Prostate gland (tissue), 2 donors: Measurements from ENCODE around the gene PDE6A. TPM values are rescaled to one million over a fixed set of nuclear protein-coding genes. Genes with fewer than 3 reads are reported as not detected.

Experiments
- DNase-seq: peaks from one replicate; pipeline ENCODE4 v3.0.0-alpha.2; 2019; ENCODE audit warnings: low spot score
- H3K27ac ChIP-seq, 2 donors: fragments of 200-600 bp; sonication (generic); 2 replicates each; pipeline ENCODE4 v1.5.1; 2017 to 2019
- H3K27me3 ChIP-seq: fragments of 200-600 bp; sonication (generic); replicated peaks from 2 replicates; pipeline ENCODE4 v1.5.1; 2019; ENCODE audit not compliant: insufficient read depth
- H3K36me3 ChIP-seq, 2 donors: fragments of 200-600 bp; sonication (generic); 1 replicate in 1 of 2; 2 replicates in 1 of 2; pipeline versions ENCODE4 v1.5.1 to v1.8.1; 2017 to 2019
- H3K4me1 ChIP-seq: fragments of 200-600 bp; sonication (generic); replicated peaks from 2 replicates; pipeline ENCODE4 v1.5.1; 2019
- H3K4me3 ChIP-seq, 2 donors: fragments of 200-600 bp; sonication (generic); 2 replicates each; pipeline ENCODE4 v1.5.1; 2017 to 2019
- H3K9me3 ChIP-seq: fragments of 200-600 bp; sonication (generic); 2 replicates; pipeline ENCODE4 v1.5.1; 2017
- CTCF ChIP-seq, 4 experiments: fragments of 200-600 bp in 2 of 4; fragments of 450-650 bp in 2 of 4; sonication (generic) in 2 of 4; IDR thresholded peaks; 1 replicate in 3 of 4; 2 replicates in 1 of 4; pipeline ENCODE4 v1.5.1; 2016 to 2019; ENCODE audit warnings: antibody characterized with exemption in 4 of 4, mild to moderate bottlenecking in 2 of 4, moderate library complexity in 2 of 4
- POLR2A ChIP-seq: fragments of 450-650 bp; IDR thresholded peaks from one replicate; pipeline ENCODE4 v1.6.1; 2016; ENCODE audit warnings: antibody characterized with exemption, mild to moderate bottlenecking
- POLR2AphosphoS5 ChIP-seq: sonication (generic); formaldehyde crosslinking; IDR thresholded peaks from one replicate; pipeline ENCODE4 v1.6.1; 2017; ENCODE audit warnings: antibody characterized with exemption
- WGBS: methylation state at CpG from one replicate; pipeline ENCODE4 v1.1.5; 2018; 5-methylcytosine and 5-hydroxymethylcytosine counted together
- intact Hi-C: fragments of 100-400 bp; cut with DNase I; formaldehyde crosslinking; loops from one replicate; pipeline ENCODE4 v1.14.2; 2022
- total RNA-seq, 2 donors: library from RNA; depleted of rRNA; stranded (reverse); fragments of >200 nt; gene quantifications; one replicate each; pipeline ENCODE4 v1.1.0, GENCODE V29; 2016

PDE6A gene
- total RNA-seq, 2 donors from 2014 or later: 0.91 TPM; not detected in 1

- H3K4me3 ChIP-seq: no peak overlapping the region
- TF ChIP-seq CTCF (IDR thresholded peaks at IDR 0.05) (no peak), POLR2AphosphoS5 (no peak), POLR2A (no peak)
- H3K27ac ChIP-seq: no peak overlapping the region
- DNase-seq: no peak
- H3K9me3 ChIP-seq: no peaks in the 10 kb centered on the region
- no peaks in the 10 kb centered on the region for H3K36me3 ChIP-seq
- 88% methylated on average over 5 of the region's 5 CpGs for WGBS
- intact Hi-C loops: no loop called here
- H3K4me1 ChIP-seq: no peaks in the 10 kb centered on the region
- H3K27me3 ChIP-seq: no peaks in the 10 kb centered on the region
These were observed 122.3 kb downstream of the PDE6A start for GRCh38 chr5:149822301-149822700.

GRCh38 chr5:149820536-149821510 lies 123.8 kb downstream of the PDE6A start:
- WGBS: 88% methylated on average over 17 of the region's 17 CpGs
- H3K27ac ChIP-seq: no peak overlapping the region
- intact Hi-C loops: no loop called here

DNA sequence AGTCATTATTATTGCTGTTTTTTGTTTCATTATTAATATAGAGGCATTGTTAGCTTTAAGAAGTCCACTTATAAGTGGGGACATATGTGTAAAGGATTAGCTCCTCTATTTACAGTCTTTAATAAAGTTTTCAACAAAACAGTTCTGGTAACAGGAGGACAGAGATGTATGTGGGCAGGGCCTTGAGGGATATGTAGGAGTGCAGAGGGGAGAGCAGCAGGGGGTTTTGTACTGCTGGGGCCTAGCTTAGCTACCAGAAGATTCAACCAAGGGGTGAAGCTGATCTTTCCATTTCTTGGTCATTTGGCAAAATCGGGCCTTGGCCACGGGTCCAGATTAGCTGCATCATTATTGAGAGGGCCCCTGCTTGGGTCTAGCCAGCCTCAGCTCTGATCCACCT lies 124.6 kb downstream of the PDE6A start:
- DNase-seq: no peak
- intact Hi-C loops: no loop called here
- 96% methylated on average over 2 of the region's 2 CpGs for WGBS

More at GRCh38 chr5:149820536-149821510, 123.8 kb downstream of the PDE6A start:
- Histone ChIP-seq H3K36me3 (no peaks in the 10 kb centered on the region), H3K4me1 (no peaks in the 10 kb centered on the region), H3K27me3 (no peaks in the 10 kb centered on the region), H3K4me3 (no peak overlapping the region), H3K9me3 (no peaks in the 10 kb centered on the region)
- TF ChIP-seq POLR2A (no peak), CTCF (IDR thresholded peaks at IDR 0.05) (no peak), POLR2AphosphoS5 (no peak)
- DNase-seq: no peak

DNA sequence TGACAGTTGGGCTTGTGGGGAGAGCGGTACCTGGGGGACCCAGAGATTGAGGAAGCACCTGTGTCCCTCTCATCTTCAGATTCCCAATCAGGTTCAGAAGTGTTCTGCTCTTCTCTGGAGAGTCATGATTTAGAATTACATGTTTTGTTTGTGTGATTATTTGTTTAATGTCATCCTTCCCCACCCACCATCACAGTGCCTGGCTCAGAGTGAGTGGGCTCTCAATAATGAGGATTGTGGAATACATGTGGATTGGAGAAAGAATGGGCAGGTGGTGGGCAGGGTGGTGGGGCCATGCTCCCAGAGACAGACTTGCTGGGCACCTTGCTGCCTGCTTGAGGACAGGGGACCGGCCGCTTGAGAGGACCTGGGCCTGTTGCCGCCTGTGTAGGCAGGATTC lies 126.5 kb downstream of the PDE6A start:
- no peaks in the 10 kb centered on the region for H3K4me1 ChIP-seq
- 79% methylated on average over 4 of the region's 4 CpGs for WGBS
- H3K27ac ChIP-seq: no peak overlapping the region

More for the DNA sequence above, 124.6 kb downstream of the PDE6A start:
- no peak for TF ChIP-seq POLR2A
- TF ChIP-seq POLR2AphosphoS5: no peak
- no peak for TF ChIP-seq CTCF (IDR thresholded peaks at IDR 0.05)
- Histone ChIP-seq H3K4me3 (no peak overlapping the region), H3K9me3 (no peaks in the 10 kb centered on the region), H3K27ac (no peak overlapping the region), H3K36me3 (no peaks in the 10 kb centered on the region), H3K4me1 (no peaks in the 10 kb centered on the region), H3K27me3 (no peaks in the 10 kb centered on the region)

More for the DNA sequence above, 126.5 kb downstream of the PDE6A start:
- Histone ChIP-seq H3K27me3 (no peaks in the 10 kb centered on the region), H3K4me3 (no peak overlapping the region), H3K36me3 (no peaks in the 10 kb centered on the region), H3K9me3 (no peaks in the 10 kb centered on the region)
- intact Hi-C loops: no loop called here
- DNase-seq: no peak
- TF ChIP-seq POLR2A (no peak), POLR2AphosphoS5 (no peak), CTCF (IDR thresholded peaks at IDR 0.05) (no peak)
